HG02642 (cell line): ENCODE measurements around the gene NLRP9.

Experiments
- ATAC-seq: cut with Tn5 transposase; IDR thresholded peaks from one replicate; pipeline ENCODE4 v1.9.1; 2021; ENCODE audit warnings: mild to moderate bottlenecking; ENCODE audit not compliant: unreplicated experiment, poor library complexity

NLRP9 gene

DNA sequence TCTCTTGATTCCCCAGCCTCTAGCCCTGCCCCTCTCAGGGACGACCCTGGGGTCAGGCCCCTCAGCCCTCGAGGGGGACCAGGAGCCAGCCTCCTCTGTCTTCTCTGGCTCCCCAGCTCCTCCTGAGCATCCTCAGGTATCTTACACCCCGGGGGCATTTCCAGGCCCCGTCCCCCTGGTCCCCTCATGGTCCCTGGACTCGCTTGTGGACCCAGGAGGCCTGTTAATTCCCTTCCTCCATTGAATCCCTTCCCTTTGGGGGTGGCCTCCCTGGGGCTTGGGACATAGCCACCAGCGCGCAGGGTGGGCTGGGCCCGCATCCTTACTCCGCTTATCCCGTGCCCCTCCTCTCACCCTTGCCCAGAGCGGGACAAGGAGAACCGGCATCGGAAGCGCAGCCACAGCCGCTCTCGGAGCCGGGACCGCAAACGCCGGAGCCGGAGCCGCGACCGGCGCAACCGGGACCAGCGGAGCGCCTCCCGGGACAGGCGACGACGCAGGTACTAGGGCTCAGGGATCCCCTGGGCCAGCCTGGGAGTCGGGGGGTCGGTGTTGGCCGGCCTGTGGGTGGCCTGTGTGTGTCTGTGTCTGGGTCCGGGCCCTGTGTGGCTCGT is 79.2 kb downstream of the NLRP9 start:
- ATAC-seq = no peak
